Measurements from ENCODE around the gene PDGFA. TPM values are rescaled to one million over a fixed set of nuclear protein-coding genes. Genes with fewer than 3 reads are reported as not detected.

Gene PDGFA
- total RNA-seq, 1 experiment from 2014 or later, result 129 TPM

GRCh38 chr7:495326-495725 is 24.3 kb downstream of the PDGFA start (continued):
- no peak for TF ChIP-seq MAX (CRISPR knock-in tag; IDR thresholded peaks at IDR 0.05)
- TF ChIP-seq TP53 (CRISPR knock-in tag; IDR thresholded peaks at IDR 0.05), result no peak
- no peak for TF ChIP-seq ZNF121 (CRISPR knock-in tag; IDR thresholded peaks at IDR 0.05)

- DNase-seq (ENCODE audit: low spot score) (no peak), ATAC-seq (no peak)
- Mint-ChIP-seq H3K9me3 (peaks cover under 1% of the 10 kb centered on the region; the same call in 1 of the 2 replicates), H3K4me3 (no peak overlapping the region), H3K36me3 (peaks cover 31% of the 10 kb centered on the region), H3K4me1 (peaks cover 20% of the 10 kb centered on the region), H3K27ac (no peak overlapping the region), H3K27me3 (ENCODE audit: low read depth) (no peaks in the 10 kb centered on the region; the same call in 1 of the 2 replicates)
- POLR2A ChIA-PET, result no interaction called here
- TF ChIP-seq ZMAT4 (CRISPR knock-in tag; IDR thresholded peaks at IDR 0.05), result peak; percentile 19; the same call in 1 of the 2 replicates
- no peak for TF ChIP-seq FOXP4 (CRISPR knock-in tag; IDR thresholded peaks at IDR 0.05)
- TF ChIP-seq ZNF121 (CRISPR knock-in tag; IDR thresholded peaks at IDR 0.05), result no peak
- TF ChIP-seq ELF4 (CRISPR knock-in tag; IDR thresholded peaks at IDR 0.05; ENCODE audit: low read depth), result no peak
- TF ChIP-seq RELA (CRISPR knock-in tag; IDR thresholded peaks at IDR 0.05; ENCODE audit: borderline replicate concordance), result no peak
- TF ChIP-seq GTF2I (CRISPR knock-in tag; conservative IDR thresholded peaks at IDR 0.05), result no peak
- CTCF ChIA-PET, result no interaction called here
These were observed 24.7 kb downstream of the PDGFA start for GRCh38 chr7:494906-495305.

- Mint-ChIP-seq H3K27me3 (ENCODE audit: low read depth) (no peaks in the 10 kb centered on the region; the same call in 1 of the 2 replicates), H3K4me3 (no peak overlapping the region), H3K4me1 (peaks cover 20% of the 10 kb centered on the region), H3K9me3 (peaks cover 6% of the 10 kb centered on the region), H3K27ac (no peak overlapping the region), H3K36me3 (peaks cover 25% of the 10 kb centered on the region)
- peak; percentile 11 for DNase-seq (ENCODE audit: low spot score)
- no peak for ATAC-seq
- CTCF ChIA-PET, result no interaction called here
- POLR2A ChIA-PET, result no interaction called here
- TF ChIP-seq ATF6 (CRISPR knock-in tag; IDR thresholded peaks at IDR 0.05), result no peak
- no peak for TF ChIP-seq FOXK1 (CRISPR knock-in tag; IDR thresholded peaks at IDR 0.05)
- TF ChIP-seq CDX4 (CRISPR knock-in tag; IDR thresholded peaks at IDR 0.05; ENCODE audit: borderline replicate concordance), result no peak
- TF ChIP-seq ZNF219 (CRISPR knock-in tag; IDR thresholded peaks at IDR 0.05; ENCODE audit: borderline replicate concordance), result no peak
- TF ChIP-seq E2F4 (CRISPR knock-in tag; IDR thresholded peaks at IDR 0.05; ENCODE audit: borderline replicate concordance, low read depth), result no peak
- no peak for TF ChIP-seq SOX15 (CRISPR knock-in tag; IDR thresholded peaks at IDR 0.05)
- no peak for TF ChIP-seq ZNF317 (CRISPR knock-in tag; IDR thresholded peaks at IDR 0.05; ENCODE audit: borderline replicate concordance, low read depth)
- TF ChIP-seq PREB (CRISPR knock-in tag; IDR thresholded peaks at IDR 0.05; ENCODE audit: borderline replicate concordance), result no peak
- TF ChIP-seq HMGA2 (CRISPR knock-in tag; IDR thresholded peaks at IDR 0.05), result no peak
- TF ChIP-seq CREB1 (CRISPR knock-in tag; IDR thresholded peaks at IDR 0.05), result no peak
- no peak for TF ChIP-seq FOXP1 (CRISPR knock-in tag; IDR thresholded peaks at IDR 0.05; ENCODE audit: borderline replicate concordance)
- TF ChIP-seq NFE2L1 (CRISPR knock-in tag; IDR thresholded peaks at IDR 0.05), result no peak
- no peak for TF ChIP-seq SMAD3 (CRISPR knock-in tag; IDR thresholded peaks at IDR 0.05; ENCODE audit: borderline replicate concordance)
- TF ChIP-seq TEAD1 (CRISPR knock-in tag; IDR thresholded peaks at IDR 0.05), result no peak
- no peak for TF ChIP-seq RORB (CRISPR knock-in tag; IDR thresholded peaks at IDR 0.05)
- no peak for TF ChIP-seq E2F1 (CRISPR knock-in tag; IDR thresholded peaks at IDR 0.05)
These were observed 25.4 kb downstream of the PDGFA start for GRCh38 chr7:494259-494687.
